GM19468 (cell line): ENCODE results near the gene SALL4.
"Not testable (repeated sequence)": the region's sequence is repeated elsewhere in the genome, so short reads cannot be mapped to it uniquely, and the experiment has no call there.

Experiments used
- ATAC-seq: cut with Tn5 transposase; IDR thresholded peaks from one replicate; pipeline ENCODE4 v1.9.1; 2021; ENCODE audit warnings: mild to moderate bottlenecking, moderate library complexity, moderate number of reproducible peaks; ENCODE audit not compliant: unreplicated experiment; ENCODE audit errors: extremely low read depth

SALL4 gene

GRCh38 chr20:51802170-51802751 is at the start of gene SALL4:
TSS of gene SALL4 (minus strand) at chr20:51802521. CDS start at chr20:51802408, 113 bp downstream.
- no peak for ATAC-seq

DNA sequence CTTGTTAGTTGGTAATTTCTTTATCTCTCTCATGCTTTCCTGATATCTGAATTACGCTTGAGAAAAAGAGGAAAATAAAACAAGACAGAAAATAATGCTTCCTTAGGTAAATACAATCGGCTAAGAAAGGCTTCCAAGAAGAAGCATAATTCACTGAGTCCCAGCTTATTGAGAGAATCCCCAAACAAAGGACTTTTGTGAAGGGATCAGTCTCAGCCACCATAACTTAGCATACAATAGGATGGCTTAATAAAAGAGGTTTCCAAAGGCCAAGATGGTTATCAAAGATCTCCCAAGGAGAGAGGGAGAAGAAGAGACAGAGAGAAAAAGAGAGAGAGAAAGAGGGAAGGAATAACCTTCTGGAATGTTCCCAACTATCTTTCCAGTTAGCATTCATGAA is 46.0 kb upstream of the SALL4 start:
- no peak for ATAC-seq

DNA sequence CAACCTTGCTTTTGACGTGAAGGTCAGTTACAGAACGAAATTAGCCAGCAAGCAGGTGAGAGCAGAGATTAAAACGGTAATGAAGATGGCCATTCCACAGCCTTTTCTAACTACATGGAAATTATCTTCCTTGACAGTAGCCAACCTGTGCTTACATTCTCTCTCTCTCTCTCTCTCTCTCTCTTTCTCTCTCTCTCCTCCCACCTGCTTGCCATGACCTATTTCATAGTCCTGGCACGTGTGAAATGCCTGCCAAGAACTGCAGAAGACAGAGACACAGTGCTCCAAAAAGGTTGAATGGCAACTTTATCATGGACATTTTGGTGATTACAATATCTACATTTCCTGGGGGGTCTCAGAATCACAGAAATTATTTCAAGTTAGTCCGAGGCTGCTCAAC is 38.5 kb upstream of the SALL4 start:
- ATAC-seq: no peak

DNA sequence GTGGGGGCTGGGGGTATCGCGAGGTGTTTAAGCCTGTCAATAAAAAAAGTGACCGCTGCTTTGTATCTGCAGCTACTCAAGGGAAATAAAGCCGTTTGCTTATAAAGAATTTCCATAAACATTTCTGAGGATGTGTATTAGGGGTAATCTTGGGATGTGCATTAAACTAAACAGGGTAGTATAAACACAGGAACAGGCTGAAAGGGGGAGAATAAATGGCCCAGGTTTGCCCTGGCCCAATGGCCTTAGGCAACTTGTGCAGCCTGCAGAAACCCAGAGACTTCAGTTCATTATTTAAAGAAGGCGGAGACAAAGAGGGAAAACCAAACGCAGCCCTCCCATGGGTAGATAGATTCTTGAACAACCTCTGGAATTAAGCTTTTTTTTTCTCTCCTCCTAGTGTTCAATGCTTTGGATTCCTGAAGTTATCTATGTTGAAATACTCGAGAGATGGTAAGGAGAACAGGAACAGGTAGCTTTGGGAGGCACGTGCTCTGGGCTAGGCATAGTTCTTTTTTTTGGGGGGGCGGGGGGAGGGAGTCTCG is 35.6 kb upstream of the SALL4 start:
- no peak for ATAC-seq

DNA sequence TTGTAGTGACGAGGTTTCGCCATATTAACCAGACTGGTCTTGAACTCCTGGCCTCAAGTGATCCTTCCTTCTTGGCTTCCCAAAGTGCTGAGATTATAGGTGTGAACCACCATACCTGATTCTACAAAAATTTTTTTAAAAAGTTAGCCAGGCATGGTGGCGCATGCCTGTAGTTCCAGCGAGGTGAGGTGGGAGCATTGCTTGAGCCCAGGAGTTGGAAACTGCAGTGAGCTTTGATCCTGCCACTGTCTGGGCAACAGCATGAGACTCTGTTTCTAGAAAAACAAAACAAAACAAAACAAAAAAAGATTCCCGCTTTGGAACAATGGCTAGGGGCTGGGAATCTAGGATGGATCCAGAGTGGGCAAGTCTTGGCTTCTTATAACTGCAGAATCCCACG is 35.1 kb upstream of the SALL4 start:
- ATAC-seq: no peak

DNA sequence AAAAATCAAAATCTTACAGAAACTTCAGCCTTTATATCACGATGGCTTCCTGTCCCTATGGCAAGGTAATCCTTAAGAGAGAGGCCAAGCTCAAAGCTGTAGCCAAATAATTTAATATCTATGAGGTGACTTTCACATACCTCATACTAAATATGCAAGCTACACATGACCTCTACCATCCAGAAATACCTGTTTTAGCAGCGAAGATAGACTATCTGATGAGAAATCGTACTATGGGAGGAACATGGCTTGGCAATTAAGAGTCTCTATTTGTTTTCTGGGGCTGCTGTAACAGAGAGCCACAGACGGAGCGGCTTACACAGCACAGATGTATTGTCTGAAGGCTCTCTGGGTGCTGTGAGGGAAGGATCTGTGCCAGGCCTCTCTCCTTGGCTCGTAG is 31.0 kb upstream of the SALL4 start:
- ATAC-seq: no peak

DNA sequence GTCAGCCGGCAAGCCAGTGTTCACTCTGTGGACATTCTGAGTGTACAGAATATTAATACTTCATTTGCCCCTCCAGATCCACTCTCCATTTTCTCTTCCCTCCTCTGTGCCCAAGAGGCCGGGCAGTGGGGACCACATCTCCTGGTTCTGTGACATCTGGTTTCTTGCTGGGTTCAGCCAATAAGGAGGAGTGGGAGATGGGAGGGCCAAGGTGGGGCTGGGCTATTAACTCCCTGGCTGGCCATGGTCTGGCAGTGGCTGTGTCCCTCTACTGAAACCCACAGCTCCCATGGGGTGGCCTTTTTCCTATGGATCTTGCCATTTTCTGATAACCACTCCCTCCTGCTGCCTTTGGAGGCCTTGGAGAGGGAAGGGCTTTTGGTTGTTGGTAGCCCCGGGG is 30.0 kb upstream of the SALL4 start:
- no peak for ATAC-seq

DNA sequence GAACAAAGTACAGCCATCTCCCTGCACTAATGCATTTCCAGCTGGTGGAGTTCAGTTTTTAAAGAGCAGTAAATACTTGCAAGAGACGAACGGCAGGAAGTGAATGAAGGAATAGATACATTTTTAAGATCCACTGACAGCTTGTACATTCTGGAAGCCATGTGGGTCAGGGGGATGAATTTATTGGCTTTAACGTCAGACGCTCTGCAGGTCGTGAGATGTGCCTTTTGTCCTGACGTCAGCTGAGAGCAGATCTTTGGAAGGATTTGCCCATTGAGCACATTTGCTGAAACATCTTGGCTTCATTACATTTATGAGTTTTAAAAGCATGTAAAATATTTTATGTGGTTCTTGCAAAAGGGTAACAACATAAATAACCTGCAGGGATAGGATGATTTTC is 29.5 kb upstream of the SALL4 start:
- no peak for ATAC-seq

GRCh38 chr20:51830538-51830937 is 28.2 kb upstream of the SALL4 start:
- ATAC-seq: no peak

DNA sequence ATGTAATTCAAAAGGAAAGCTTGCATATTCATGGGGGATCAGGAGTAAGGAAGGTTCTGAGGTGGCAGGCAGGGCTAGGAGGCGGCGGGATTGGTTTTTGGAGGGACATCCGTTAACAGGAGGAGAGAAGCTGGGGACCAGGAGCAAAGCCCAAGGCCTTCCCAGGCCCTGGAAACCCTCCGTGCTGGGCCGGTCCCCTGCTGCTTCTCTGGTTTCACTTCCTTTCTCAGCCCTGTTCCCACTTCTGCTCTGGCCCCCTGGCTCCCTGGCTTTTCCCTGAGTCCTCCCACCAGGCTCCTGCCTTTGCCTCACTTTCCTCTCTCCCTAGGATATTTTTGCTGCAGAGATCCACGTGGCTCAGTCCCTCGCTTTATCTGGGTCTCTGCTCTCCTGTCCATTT is 26.4 kb upstream of the SALL4 start:
- ATAC-seq: no peak

DNA sequence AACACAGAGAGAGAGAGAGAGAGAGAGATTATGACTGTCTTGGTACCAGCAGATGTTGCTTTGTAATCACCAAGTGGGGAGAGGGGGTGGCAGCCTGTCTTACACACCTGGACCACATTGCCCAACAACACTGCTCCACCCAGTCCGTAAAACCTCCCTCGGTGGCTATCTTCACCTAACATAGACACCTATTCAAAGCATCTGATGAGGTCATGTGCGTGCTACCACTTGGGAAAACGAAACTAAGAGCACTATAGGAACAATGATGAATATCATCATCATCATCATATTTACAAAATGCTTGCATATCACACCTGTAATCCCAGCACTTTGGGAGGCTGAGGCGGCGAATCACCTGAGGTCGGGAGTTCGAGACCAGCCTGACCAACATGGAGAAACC is 24.1 kb upstream of the SALL4 start:
- no peak for ATAC-seq

- ATAC-seq: no peak
Observed at GRCh38 chr20:51818479-51819008, 16.2 kb upstream of the SALL4 start.

DNA sequence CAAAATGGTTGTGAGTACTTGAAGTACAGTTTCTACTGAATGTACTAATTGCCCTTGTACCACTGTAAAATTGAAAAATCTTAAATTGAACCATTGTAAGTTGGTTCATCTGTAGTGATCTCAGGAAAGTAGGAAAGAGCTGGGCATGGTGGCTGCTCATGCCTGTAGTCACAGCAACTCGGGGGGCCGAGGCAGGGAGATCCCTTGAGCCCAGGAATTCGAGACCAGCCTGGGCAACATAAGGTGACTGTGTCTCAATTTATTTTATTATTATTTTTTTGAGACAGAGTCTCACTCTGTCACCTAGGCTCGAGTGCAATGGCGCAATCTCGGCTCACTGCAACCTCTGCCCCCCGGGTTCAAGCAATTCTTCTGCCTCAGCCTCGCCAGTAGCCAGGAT is 14.5 kb upstream of the SALL4 start:
- not testable (repeated sequence) for ATAC-seq

DNA sequence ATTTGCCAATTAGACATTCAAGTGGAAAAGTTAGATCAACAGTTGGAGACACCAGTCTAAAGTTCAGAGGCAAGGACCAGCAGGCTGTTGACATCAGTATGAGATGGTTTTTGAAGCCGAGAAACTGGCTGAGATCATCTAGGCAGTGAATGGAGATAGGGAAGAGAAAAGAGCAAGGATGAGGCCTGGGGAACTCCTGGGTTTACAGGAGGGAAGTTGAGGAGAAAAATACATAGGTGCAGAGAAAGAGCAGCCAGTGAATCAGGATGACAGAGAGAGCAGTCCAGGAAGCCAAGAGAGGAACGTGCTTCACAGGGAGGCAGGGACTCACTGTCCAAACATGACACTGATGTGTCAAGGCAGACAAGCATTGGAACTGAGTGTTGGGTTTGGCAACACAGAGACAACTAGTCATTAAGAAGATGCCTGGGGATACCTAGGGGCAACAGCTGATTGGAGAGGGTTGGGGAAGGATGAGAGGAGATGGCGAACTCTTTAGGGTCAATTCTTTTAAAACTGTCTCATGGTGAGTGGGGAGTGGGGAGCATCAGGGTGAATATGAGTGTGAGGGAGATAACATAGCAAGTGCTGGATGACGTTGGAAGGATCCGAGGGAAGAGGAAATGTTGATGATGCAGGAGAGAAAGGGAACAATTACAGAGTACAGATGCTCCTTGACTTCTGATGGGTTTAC is 13.2 kb upstream of the SALL4 start:
- no peak for ATAC-seq

GRCh38 chr20:51812861-51813260 is 10.5 kb upstream of the SALL4 start:
- ATAC-seq: no peak

GRCh38 chr20:51811514-51812128 is 9.3 kb upstream of the SALL4 start:
- ATAC-seq: no peak

- no peak for ATAC-seq
Observed at GRCh38 chr20:51811042-51811355, 8.7 kb upstream of the SALL4 start.

DNA sequence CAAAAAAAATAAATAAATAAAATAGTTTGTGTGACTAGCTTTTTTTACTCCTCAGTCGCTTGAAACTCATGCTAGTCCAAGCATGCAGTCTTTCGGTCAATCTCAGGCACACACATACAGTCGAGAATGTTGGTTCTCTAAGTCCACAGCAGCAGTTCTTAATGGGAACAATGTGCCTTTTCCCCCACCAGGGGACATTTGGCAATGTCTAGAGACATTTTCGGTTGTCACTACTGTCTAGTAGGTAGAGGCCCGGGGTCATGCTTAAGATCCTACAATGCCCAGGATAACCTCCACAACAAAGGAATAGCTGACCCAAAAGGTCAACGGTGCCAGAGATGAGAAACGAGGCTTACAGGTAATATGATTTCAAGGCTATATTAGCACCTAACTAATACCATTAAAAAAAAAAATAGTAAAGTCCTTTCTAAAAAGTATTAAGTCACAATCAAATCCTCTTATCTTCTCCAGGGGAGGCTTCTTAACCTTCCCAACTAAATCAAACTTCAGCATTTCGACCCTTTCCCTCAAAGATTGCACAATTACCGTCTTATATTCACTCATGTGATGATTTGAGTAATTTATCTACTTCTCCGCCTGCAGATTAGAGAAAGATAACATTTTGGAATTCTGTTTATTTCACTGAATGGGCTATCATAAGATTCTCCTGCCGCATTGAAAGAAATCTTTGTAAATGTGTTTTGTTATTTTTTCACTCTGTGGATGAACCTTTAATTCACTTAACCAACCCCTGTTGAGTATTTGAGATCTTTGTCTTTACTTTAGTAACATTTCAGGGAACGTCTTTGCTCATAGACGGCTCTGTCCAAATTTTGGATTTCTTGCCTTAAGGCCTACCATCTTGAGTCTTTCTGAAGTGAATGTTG is 8.1 kb upstream of the SALL4 start:
- ATAC-seq: no peak

GRCh38 chr20:51807720-51808250 is 5.5 kb upstream of the SALL4 start:
- no peak for ATAC-seq

DNA sequence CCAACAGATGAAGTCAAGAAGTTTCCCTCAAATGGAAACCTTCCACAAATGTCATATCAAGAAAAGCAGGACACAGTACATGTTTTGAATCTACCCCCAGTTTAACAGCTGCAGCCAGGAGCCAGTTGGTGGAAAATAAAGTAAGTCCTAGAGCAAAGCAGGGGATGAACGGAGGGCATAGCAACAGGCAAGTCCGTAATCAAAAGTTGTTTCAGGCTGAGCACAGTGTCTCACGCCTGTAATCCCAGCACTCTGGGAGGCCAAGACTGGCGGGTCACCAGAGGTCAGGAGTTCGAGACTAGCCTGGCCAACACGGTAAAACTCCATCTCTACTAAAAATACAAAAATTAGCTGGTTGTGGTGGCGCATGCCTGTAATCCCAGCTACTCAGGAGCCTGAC is 2.4 kb upstream of the SALL4 start:
- no peak for ATAC-seq
